Occipital lobe (tissue), 2 donors: Measurements from ENCODE around the gene ERC2. TPM values are rescaled to one million over a fixed set of nuclear protein-coding genes. Genes with fewer than 3 reads are reported as not detected.

Source experiments
- DNase-seq: peaks from one replicate; lab custom pipeline; 2025; lab: John Stamatoyannopoulos, UW
- total RNA-seq: library from RNA; depleted of rRNA; stranded (reverse); fragments of >200 nt; gene quantifications from one replicate; pipeline ENCODE4 v1.2.3, GENCODE V29; 2014

ERC2 gene
- total RNA-seq, 1 donor from 2014 or later, result 59.7 TPM

DNA sequence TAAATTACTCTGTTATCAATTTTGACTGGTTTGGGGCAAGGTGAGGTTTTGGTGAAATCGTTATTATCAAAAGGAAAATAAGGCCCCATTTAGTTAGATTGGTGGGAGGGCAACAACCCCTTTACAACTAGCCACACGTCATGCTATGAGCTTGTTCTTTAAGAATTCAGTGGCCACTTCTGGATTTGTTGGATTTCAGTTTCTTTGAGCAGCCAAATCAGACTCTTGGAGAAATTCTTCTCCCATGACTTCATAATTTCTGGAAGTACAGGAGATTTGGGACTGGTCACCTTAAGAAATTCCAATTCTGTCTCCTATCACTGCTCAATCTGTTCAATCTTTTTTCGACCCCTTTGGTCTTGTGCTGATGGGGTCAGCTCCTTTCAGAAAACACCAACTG, 966.4 kb downstream of the ERC2 start:
- no peak for DNase-seq

DNA sequence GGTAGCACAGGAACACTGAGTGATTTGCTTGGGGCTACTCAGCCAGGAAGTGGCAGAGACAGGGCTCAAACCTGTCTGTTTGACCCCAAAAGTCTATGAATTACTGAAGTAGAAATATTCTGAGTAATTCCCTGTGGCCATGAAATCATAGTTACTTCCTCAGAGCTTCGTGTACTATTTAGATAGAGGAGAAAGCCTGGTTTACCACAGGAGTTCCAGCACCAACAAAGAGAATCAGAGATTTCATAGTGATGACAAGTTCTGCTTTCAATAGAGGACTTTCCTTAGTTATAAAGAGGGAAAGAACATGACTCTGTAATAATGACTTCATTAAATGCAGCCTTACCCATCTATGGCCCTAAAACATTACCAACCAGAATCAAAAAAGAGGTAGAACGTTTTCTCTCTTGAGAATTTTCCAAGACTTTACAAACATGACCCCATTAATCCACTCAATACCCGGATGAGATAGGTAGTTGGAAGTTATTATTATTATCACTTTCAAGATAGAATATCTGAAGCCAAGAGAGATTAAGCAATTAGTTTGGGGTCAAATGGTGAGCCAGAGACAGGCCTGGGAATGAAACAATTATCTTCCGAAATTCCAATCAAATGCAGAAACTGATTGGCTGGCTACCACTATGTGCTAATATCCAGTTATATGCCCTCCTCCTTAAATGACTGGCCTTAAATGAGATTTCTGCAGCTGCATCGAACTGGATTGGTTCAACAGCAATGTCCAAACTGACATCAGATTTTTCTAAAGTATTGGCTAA, 967.5 kb downstream of the ERC2 start:
- DNase-seq, result no peak

DNA sequence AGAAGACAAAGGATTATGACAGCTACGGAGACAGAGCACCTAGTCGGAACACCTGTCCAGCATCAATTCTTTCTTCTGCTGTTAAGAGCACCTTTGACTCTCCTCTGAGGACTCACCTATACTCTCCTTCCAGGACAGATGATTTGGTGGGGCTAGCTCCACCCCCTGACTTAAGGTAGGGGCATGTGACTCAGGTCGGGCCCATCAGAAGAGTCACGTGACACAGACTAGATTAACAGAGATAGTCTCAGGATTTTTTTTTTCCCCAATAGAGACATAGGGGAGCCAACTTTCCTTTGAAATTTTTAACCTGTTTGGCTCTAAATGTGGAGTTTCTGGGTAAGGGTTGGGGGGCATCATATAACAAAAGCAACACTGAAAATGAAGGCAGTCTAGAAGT, 969.7 kb downstream of the ERC2 start:
- no peak for DNase-seq

DNA sequence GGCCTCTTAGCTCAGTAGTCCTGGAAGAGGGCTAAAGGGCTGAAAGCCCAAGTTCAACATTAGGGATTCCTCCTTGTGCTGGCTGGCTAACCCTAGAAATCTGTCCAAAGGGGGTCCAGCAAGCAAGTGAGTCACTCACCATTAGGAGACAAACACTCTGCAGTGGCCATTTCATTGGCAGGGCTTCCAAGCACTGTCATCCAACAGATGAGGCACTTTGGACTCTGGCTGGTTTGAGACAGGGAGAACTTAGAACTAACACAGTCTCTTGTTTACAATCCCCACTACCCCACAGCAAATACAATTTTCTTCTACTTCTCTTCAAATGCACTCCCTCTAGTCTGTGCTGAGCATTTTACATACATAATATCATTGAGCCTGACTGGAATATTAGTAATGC, 971.0 kb downstream of the ERC2 start:
- DNase-seq, result no peak

DNA sequence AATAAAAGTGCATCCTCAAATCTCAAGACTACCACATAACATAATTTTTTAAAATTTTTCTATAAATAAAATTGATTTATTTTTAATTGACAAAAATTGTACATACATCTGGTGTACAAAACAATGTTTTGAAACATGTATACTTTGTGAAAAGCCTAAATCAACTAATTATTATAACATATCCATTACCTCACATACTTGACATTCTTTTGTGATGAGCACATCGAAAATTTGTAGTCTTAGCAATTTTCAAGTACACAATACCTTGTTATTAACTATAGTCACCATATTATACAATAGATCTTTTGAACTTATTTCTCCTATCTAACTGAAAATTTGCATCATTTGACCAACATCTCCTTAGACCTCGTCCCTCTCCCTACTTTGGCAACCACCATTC, 973.3 kb downstream of the ERC2 start:
- DNase-seq, result no peak

DNA sequence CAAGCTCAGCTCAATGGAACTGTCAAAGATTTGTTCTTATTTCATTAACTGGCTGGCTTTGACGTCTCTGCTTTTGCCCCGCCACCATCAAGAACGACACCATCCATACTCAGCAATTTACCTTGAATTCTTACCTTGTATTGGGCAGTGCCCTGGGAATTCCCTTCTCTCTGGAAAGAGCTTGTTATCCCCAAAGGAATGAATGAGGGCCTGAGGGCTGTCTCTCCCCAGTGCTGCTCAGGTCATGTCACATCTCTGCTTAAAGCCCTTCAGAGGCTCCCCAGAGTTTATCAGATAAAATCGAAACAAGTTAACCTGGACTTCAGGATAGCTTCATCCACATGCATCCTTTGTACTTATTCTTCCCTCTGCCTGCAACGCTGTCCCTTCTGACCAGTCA, 975.3 kb downstream of the ERC2 start:
- DNase-seq, result no peak

DNA sequence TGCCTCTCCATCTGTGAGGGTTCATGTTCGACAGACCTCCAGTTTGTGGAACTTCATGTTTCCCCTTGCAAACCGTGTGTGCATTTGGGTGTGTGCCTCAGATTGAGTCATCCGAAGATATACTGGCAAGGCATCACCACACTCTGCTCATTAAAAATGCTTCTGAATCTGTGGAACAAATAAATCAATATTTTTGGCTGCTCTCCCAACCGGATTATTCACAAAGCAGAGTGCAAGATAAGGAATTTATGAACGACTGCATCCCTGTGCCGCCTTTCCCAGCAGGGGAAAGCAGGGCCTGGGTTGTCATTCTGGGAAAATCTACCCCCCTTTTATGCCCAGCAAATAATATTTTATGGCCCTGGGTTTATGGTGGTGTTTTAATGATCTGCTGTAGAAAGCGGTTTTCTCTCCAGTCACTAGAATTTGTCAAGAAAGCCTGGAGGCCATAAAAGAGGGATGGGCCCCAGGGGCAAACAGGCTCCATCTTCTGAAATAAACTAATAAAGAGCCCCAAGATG, 976.9 kb downstream of the ERC2 start:
- no peak for DNase-seq

DNA sequence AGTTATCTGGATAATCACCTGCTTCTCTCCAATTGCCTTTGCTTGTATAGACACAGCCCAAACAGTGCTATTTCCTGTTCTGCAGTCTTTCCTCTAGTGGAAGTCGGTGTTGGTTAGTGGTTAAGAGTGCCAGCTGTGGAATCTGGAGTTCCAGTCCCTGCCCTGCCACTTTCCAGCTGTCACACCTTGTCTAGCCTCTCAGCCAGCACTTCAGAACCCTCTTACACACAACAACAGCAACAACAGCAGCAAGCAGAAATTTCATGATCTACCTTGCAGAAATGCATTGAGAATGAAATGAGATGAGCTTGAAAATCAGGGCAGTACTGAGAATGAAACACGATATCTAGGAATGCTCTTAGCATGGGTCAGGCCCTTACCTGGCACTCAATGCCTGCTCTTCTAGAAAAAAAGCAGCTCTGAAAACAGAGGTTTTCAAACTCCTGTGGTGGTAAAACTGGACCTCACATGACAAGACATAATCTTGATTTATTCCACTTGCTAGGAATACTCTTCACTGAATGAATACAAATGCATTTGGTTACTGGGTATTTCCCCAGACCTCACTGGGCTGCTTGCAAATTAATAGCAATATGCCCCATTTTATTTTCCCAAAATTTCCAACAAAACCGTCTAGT, 977.9 kb downstream of the ERC2 start:
- DNase-seq, result no peak

DNA sequence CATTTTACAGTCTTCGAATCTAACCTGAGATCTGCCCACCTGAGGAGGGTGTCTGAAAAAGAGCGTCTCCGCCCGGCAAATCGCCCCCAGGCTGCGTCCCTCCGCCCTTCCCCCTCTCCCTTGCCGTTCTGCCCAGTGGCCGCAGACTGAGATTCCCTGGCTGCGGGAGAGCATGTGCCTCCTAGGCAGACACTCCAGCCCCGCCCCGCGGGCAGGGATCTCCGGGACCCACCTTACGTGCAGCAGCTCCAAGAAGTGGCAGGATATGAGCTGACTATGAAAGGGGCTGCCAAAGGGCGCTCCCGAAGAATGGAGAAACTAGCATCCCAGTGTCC, 978.5 kb downstream of the ERC2 start:
- DNase-seq, result no peak

DNA sequence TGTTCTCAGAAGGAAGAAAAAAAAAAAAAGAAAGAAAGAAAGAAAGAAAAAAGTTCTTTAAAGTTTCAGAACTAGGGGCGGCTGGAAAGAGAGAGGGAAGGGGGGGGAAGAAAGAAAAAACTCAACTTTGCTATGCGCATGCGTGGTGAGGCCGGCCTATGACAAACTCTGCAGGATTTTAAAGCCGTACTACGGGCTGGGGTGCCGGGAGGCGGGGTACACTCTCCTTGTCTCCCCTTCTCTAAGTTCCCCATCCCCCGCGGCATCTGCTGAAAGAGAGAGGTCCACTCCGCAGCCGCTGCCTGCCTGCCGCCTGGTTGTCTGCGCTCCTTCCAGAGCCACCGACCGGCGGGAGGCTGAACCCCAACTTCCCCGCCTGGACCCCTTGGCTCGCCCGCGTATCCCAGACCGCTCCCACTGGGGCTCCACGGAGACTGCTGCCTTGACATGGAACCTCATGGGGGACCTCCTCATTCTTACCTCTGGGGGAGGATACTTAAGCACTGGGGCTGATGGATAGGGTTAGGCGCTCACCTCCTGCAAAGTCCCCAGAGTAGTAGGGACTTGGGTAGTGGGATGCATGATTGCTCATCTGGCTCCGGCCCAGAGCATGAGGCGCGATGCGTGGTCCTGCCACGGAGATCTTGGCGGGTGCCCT, 979.7 kb downstream of the ERC2 start:
- peak; percentile 36 for DNase-seq

DNA sequence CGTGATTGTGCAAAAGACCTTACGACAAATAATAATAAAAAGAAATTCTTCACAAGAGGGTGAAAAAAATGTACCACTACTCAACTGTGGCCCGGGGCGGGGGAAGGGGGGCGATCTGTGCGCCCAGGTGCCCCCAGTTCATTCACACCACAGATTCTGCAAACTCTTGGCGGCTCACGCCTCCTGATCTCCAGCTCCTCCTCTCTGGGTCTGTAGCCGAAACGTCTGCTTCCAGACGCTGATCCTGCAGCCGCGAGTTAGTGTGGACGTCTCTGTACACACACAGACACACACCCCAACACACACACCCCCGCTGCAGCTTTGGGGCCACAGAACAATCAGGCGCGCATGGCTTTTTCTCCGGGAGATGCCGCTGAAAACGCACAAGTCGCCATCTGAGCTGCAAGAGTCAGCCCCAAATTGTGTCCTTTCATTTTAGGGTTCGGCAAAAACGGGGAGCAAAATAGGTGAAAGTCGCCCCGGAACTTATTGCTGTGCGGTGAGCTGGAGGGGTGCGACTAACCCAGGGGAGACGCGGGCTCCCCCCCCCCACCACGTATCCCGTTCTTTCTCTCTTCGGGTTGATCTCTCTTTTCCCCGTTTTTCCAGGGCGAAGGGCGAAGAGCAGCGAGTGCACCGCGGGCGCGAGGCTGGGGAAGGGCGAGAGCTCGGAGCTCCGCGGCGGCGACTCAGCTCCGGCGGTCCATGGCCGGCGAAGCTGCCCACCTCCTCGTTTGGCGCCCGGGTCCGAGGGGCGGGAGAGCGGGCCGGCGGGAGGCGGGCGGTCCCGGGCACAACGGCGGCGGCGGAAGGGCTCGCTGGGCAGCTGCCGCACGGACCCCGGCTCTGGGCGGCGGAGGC, 980.7 kb downstream of the ERC2 start:
- no peak for DNase-seq

DNA sequence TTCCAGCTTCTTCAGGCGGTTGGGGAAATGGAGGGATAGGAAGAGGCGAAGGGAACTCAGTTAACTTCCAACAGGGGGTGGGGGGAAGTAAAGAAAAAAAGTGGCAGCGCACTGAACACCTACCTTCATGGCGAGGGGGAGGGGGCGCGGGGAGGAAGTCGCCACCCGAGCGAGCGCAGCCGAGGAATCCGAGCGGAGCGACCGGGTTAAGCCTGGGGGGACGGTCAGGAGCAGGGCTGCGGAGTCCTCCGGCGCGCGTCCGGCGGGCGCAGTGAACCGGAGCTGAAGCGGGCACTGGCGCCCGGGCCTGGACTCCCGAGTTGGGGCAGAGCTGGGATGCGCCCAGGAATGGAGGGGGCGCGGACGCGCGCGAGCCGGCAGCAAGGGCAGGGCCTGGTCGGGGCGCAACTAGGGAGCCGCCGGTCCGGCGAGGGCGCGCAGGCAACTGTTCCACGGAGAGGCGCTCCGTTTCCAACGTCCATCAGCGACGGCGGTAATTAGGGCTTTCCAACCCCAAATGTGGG, 981.3 kb downstream of the ERC2 start, which contains the start of gene WNT5A:
Gene WNT5A, minus strand, starts transcription at position 450 of the 524 bp plus-strand sequence. Its CDS starts 321 bp downstream, at position 129.
- no peak for DNase-seq

DNA sequence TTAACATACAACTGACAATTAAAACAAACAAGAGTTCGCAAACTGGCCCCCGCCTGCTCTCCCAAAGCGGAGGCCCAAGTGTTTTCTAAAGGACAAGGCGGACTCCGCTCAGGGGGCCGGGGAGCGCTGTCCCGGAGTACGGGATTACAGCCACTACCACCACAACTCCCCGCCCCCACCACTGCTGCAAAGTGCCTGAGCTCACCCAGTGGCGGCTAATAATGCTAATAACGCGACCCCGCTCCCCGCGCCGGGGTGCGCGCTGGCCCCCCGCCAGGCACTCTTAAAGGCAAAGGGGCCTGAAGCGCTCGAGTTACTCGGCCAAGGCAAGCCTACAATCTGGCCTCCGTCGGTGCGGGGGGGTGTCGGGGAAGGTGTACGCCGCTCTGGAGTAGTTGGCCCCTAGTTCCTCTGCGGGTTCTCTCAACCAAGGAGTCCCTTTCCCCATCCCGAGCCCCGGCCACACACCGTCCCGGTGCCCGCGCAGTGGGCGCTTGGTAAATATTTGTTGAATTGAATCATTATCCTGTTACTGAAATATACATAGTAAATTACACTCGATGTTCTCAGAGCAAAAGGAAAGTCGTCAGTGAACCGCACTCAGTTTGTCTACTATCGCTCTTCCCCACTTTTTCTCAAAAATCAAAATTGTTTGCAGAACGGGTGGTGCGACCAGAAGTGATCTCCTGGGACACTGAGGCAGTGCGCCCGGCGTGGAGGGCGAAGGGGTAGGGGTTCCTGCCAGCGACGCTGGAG, 982.0 kb downstream of the ERC2 start:
- DNase-seq, result no peak

DNA sequence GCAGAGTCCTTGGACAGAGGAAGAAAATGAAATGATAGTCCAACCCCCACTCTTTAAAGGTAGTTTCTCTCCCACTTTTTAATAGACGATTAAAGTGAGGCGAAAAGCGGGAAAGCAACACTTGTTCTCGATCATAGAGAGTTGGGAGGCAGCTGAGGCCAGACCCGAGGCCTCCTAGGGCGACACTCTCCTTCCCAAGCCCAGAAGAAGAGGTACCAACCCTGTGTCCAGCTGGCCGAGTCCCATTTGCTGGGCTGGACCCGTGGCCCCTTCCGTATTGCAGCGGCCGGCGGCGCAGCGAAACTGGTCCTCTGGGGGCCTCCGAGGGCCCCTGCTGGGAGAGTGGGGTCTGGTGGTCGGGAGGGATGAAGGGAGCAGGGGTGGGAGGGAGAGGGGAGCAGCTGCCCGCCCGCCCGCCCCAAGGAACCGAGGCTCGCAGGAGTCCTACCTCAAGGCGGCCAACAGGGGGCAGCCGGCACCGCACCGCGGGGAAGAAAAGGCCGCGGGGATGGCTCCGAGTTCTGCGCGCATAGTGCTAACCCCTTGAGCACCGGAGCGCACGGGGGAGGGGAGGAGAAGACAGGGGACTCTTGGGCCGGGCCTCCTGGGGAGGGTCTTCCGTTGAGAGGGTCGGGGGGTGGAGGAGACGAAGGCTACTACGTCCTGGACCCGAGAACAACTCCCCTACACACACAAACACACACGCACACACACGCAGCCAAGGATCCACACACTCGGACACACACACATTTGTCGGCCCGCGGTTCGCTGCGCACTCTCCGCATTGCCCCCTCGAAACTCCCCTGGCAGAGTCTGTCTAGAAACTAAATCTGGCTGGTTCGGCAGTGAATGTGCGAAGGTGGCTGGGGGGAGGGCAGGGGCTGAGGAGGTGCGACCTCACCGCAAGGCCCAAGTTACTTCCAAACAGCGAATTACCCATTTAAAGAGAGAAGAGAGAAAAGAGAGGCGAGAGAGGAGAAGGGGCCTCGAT, 983.2 kb downstream of the ERC2 start:
- DNase-seq, result peak; percentile 59

DNA sequence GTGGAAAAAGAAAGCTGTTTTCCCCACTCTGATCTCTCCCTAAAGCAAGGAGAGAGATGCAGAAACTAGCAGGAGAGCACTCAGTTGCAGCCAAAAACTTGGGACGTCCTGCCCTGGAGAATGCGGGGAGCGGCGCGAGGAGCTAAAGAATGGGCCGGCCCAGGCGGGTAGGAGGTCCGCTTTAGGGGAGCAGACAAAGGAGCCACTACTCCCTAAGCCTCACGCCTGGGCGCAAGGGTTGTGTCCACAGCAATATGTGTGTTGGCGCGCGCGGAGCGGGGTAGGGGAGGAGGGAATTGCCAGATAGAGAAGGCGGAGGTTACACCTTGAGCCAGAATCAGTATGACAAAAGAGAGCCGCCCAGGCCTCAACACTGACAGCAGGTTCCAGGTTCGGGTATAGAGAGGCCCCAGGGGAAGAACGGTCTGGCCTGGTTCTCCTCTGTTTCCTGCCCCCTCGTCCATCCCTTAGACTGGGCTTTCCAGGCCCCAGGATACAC, 984.0 kb downstream of the ERC2 start:
- no peak for DNase-seq

DNA sequence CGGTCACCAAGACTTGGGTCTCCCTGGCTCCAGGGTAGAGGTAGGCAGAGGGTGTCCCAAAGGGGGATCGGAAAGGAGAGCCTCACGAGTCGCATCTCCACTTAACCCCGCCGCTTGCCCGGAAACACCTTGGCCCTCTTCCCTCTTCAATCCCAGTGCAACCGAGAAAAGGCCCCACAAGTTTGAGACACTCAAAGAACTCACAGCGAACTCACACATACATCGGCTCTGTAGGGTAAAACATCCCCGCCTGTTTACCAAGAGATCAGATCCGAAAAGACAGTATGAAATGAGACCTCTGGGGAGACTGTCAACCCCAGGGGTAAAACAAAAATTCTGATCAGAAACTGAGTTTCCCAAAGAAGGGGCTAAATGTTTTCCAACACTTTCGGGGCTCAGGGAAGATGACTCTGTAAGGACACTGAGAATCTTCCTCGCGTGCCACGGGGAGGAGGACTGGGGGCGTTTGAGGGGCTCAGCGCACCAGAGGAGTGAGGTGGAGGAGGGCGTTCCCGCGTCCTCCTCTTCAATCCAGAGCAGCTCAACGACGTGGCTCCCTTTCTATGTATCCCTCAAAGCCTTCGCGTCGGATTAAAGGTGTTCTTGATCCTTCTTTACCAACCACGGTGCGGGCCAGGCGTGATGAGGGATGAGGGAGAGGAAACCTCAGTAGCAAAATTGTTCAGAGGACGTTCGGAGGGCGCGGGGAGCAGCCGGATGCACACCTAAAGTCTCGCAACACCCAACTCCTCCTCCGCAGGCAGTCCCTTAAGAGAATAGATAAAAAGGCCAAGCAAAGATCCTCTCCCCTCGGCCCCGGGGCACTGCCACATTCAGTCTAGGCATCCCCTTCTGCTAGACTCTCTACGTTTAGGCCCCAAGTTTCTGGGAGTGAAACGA, 984.8 kb downstream of the ERC2 start:
- no peak for DNase-seq

DNA sequence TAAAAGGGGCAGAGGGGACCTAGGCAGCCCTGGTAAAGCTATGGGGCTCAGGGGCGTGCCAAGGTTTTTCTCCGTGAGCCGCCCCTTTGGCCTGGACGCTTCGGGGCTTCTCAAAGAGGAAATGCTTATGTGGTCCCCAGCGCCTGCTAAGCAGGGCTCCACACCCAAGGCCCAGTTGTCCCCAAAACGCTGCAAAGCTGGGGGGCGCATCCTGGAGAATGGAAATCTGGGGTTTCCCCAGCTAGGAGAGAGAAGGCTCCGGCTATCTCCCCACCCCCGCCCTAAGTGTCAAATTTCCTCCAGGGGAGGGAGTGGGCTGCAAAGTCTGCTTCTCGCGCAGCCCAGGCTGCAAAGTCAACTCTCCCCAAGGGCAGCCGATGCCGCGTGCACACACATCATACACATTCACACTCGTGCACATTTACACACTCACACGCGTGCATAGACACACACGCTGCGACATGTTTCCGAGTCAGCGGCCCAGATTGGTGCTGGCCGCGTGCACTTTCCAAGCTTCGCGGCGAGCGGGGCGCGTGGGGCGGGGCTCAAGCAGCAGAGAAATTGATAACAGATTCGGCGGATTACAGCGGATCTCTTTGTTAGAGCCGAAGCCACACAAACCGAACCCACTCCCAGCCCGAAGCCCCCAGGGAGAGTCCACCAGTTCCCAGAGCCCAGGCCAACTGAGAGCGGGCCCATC, 985.6 kb downstream of the ERC2 start:
- no peak for DNase-seq
